HG03060 (cell line): Measurements from ENCODE around the gene RAPH1.
"Not testable (repeated sequence)": the region's sequence is repeated elsewhere in the genome, so short reads cannot be mapped to it uniquely, and the experiment has no call there.

Experiments used
- ATAC-seq: cut with Tn5 transposase; IDR thresholded peaks from one replicate; pipeline ENCODE4 v1.9.1; 2021; ENCODE audit warnings: low read depth, moderate number of reproducible peaks; ENCODE audit not compliant: unreplicated experiment

Gene RAPH1

GRCh38 chr2:203437511-203437910 lies 97.6 kb downstream of the RAPH1 start:
- ATAC-seq: no peak

- ATAC-seq: no peak
Measured at GRCh38 chr2:203436496-203436895, 98.6 kb downstream of the RAPH1 start.

- ATAC-seq: no peak
Measured at GRCh38 chr2:203432811-203433210, 102.3 kb downstream of the RAPH1 start.

GRCh38 chr2:203431391-203432185 lies 103.5 kb downstream of the RAPH1 start:
- ATAC-seq: no peak

- ATAC-seq: not testable (repeated sequence)
Measured at GRCh38 chr2:203429643-203430042, 105.5 kb downstream of the RAPH1 start.

- no peak for ATAC-seq
Measured at GRCh38 chr2:203427061-203427460, 108.0 kb downstream of the RAPH1 start.

GRCh38 chr2:203418271-203418670 lies 116.8 kb downstream of the RAPH1 start:
- ATAC-seq: no peak

GRCh38 chr2:203413796-203414195 lies 121.3 kb downstream of the RAPH1 start:
- ATAC-seq: no peak

GRCh38 chr2:203412546-203413331 lies 122.4 kb downstream of the RAPH1 start:
- ATAC-seq: no peak

- no peak for ATAC-seq
Measured at GRCh38 chr2:203407496-203407895, 127.6 kb downstream of the RAPH1 start.

GRCh38 chr2:203404996-203405395 lies 130.1 kb downstream of the RAPH1 start:
- ATAC-seq: no peak

- no peak for ATAC-seq
Measured at GRCh38 chr2:203400805-203401585, 134.1 kb downstream of the RAPH1 start.

- no peak for ATAC-seq
Measured at GRCh38 chr2:203399031-203399430, 136.1 kb downstream of the RAPH1 start.

GRCh38 chr2:203396667-203397066 lies 138.4 kb downstream of the RAPH1 start:
- ATAC-seq: no peak

GRCh38 chr2:203395858-203396257 lies 139.2 kb downstream of the RAPH1 start:
- ATAC-seq: no peak

- no peak for ATAC-seq
Measured at GRCh38 chr2:203394519-203395227, 140.4 kb downstream of the RAPH1 start.

- ATAC-seq: not testable (repeated sequence)
Measured at GRCh38 chr2:203388153-203388552, 146.9 kb downstream of the RAPH1 start.

- ATAC-seq: no peak
Measured at GRCh38 chr2:203383038-203383437, 152.1 kb downstream of the RAPH1 start.

- ATAC-seq: no peak
Measured at GRCh38 chr2:203379156-203379555, 155.9 kb downstream of the RAPH1 start.

- no peak for ATAC-seq
Measured at GRCh38 chr2:203376173-203376572, 158.9 kb downstream of the RAPH1 start.
